CD4-positive, alpha-beta T cell treated with Interleukin-17A for 1 hour (primary cell): ENCODE data around the gene RRAGA.
"Not testable (repeated sequence)": the region's sequence is repeated elsewhere in the genome, so short reads cannot be mapped to it uniquely, and the experiment has no call there.

Experiments
- DNase-seq: peaks from one replicate; pipeline ENCODE4 v3.0.0-alpha.2; 2020

Gene RRAGA

GRCh38 chr9:19087106-19088000, 38.1 kb downstream of the RRAGA start:
- DNase-seq = no peak

GRCh38 chr9:19097431-19097830, 48.2 kb downstream of the RRAGA start:
- DNase-seq = not testable (repeated sequence)
